GM12891 (cell line): ENCODE results near the gene METTL24.

ENCODE experiments used
- POLR2A ChIP-seq: IDR thresholded peaks from 2 replicates; pipeline ENCODE4 v1.6.1; 2011; ENCODE audit warnings: low read depth, low read length, control low read depth
- POLR2AphosphoS5 ChIP-seq: IDR thresholded peaks from 2 replicates; pipeline ENCODE4 v1.6.1; 2011; ENCODE audit warnings: low read depth, low read length, control low read depth

GRCh38 chr6:110368284-110368683 is 10.1 kb upstream of the METTL24 start:
- TF ChIP-seq POLR2A (no peak), POLR2AphosphoS5 (no peak)
